PC-9 (cell line): ENCODE data around the gene NOX3. TPM values are rescaled to one million over a fixed set of nuclear protein-coding genes. Genes with fewer than 3 reads are reported as not detected.
"Not testable (repeated sequence)": the region's sequence is repeated elsewhere in the genome, so short reads cannot be mapped to it uniquely, and the experiment has no call there.

Source experiments
- BruUV-seq: library from RNA; stranded (reverse); fragments of 400-500 nt; replicated peaks from 2 replicates; lab custom pipeline; 2021; lab: Mats Ljungman, UMichigan
- CTCF ChIA-PET: fragments of 300-600 bp; sonication (Branson Sonifier 250); formaldehyde crosslinking; loops from one replicate; lab custom pipeline; 2022; ENCODE audit warnings: antibody characterized with exemption; lab: Charles Lee
- POLR2A ChIA-PET: fragments of 300-600 bp; sonication (Branson Sonifier 250); formaldehyde crosslinking; loops from one replicate; lab custom pipeline; 2022; ENCODE audit warnings: antibody characterized with exemption; ENCODE audit not compliant: unreplicated experiment; lab: Charles Lee
- DNase-seq, 2 experiments: peaks; one replicate each; pipeline versions ENCODE4 v3.0.0 to v3.0.0-alpha.2; 2015 to 2022; ENCODE audit warnings: mixed read lengths in 1 of 2
- H2AFZ ChIP-seq: fragments of 200-600 bp; sonication (generic); 2 replicates; pipeline ENCODE4 v1.8.1; 2017; ENCODE audit warnings: antibody characterized with exemption
- H3F3A ChIP-seq: fragments of 200-600 bp; sonication (generic); 2 replicates; pipeline ENCODE4 v1.8.1; 2017; ENCODE audit warnings: antibody characterized with exemption, mild to moderate bottlenecking, low read depth; ENCODE audit not compliant: insufficient read depth
- H3K27ac ChIP-seq: fragments of 200-600 bp; sonication (generic); 2 replicates; pipeline ENCODE4 v1.6.1; 2016; ENCODE audit warnings: mixed run types
- H3K27me3 ChIP-seq: fragments of 200-600 bp; sonication (generic); 2 replicates; pipeline ENCODE4 v1.6.1; 2016; ENCODE audit warnings: low read depth, mixed run types; ENCODE audit not compliant: insufficient read depth
- H3K36me3 ChIP-seq: fragments of 200-600 bp; sonication (generic); 2 replicates; pipeline ENCODE4 v1.6.1; 2016; ENCODE audit warnings: low read depth, mixed run types
- H3K4me1 ChIP-seq: fragments of 200-600 bp; sonication (generic); replicated peaks from 2 replicates; pipeline ENCODE4 v1.6.1; 2016; ENCODE audit warnings: mixed run types; ENCODE audit not compliant: insufficient read depth
- H3K4me2 ChIP-seq: fragments of 200-600 bp; sonication (generic); 2 replicates; pipeline ENCODE4 v1.6.1; 2017; ENCODE audit warnings: mixed run types
- H3K4me3 ChIP-seq: fragments of 200-600 bp; sonication (generic); 2 replicates; pipeline ENCODE4 v1.6.1; 2016; ENCODE audit warnings: mixed run types
- H3K79me2 ChIP-seq: fragments of 200-600 bp; sonication (generic); 2 replicates; pipeline ENCODE4 v1.6.1; 2017; ENCODE audit warnings: low read depth, mixed run types
- H3K9me2 ChIP-seq: fragments of 200-600 bp; sonication (generic); 2 replicates; pipeline ENCODE4 v1.8.1; 2017; ENCODE audit warnings: mild to moderate bottlenecking; ENCODE audit not compliant: insufficient read depth
- H3K9me3 ChIP-seq: fragments of 200-600 bp; sonication (generic); 2 replicates; pipeline ENCODE4 v1.8.1; 2016; ENCODE audit warnings: low read depth; ENCODE audit not compliant: insufficient read depth
- H4K20me1 ChIP-seq: fragments of 200-600 bp; sonication (generic); 2 replicates; pipeline ENCODE4 v1.8.1; 2017; ENCODE audit not compliant: insufficient read depth
- CTCF ChIP-seq: fragments of 200-600 bp; sonication (generic); conservative IDR thresholded peaks from 2 replicates; pipeline ENCODE4 v1.6.1; 2017; ENCODE audit warnings: mixed run types, antibody characterized with exemption, mild to moderate bottlenecking, moderate library complexity
- EZH2 ChIP-seq: fragments of 200-600 bp; sonication (generic); IDR thresholded peaks from 2 replicates; pipeline ENCODE4 v1.8.0; 2017; ENCODE audit warnings: antibody characterized with exemption, low read depth
- intact Hi-C: fragments of 100-400 bp; cut with micrococcal nuclease; formaldehyde crosslinking; loops from one replicate; pipeline ENCODE4 v1.10.0; 2022; ENCODE audit not compliant: unreplicated experiment
- total RNA-seq: library from RNA; stranded (reverse); gene quantifications from 2 replicates; pipeline ENCODE4 v1.2.3, GENCODE V29; 2021

Gene NOX3
- total RNA-seq, 1 experiment from 2014 or later, result not detected

GRCh38 chr6:155472886-155473285, 17.2 kb upstream of the NOX3 start:
- Histone ChIP-seq H3K36me3 (no peaks in the 10 kb centered on the region), H3K4me1 (no peaks in the 10 kb centered on the region), H3K79me2 (no peaks in the 10 kb centered on the region), H3K27me3 (no peaks in the 10 kb centered on the region), H3K9me2 (no peaks in the 10 kb centered on the region), H2AFZ (no peak overlapping the region), H3K9me3 (peaks cover 9% of the 10 kb centered on the region; the same call in 1 of the 2 replicates), H3K4me2 (no peak overlapping the region), H3K4me3 (no peak overlapping the region), H3F3A (no peaks in the 10 kb centered on the region), H3K27ac (no peak overlapping the region), H4K20me1 (no peaks in the 10 kb centered on the region)
- ChIA-PET POLR2A (no interaction called here), CTCF (no interaction called here)
- BruUV-seq, result no TSS peak
- TF ChIP-seq CTCF (no peak), EZH2 (no peak)
- intact Hi-C loops, result no loop called here
- no peak for DNase-seq

DNA sequence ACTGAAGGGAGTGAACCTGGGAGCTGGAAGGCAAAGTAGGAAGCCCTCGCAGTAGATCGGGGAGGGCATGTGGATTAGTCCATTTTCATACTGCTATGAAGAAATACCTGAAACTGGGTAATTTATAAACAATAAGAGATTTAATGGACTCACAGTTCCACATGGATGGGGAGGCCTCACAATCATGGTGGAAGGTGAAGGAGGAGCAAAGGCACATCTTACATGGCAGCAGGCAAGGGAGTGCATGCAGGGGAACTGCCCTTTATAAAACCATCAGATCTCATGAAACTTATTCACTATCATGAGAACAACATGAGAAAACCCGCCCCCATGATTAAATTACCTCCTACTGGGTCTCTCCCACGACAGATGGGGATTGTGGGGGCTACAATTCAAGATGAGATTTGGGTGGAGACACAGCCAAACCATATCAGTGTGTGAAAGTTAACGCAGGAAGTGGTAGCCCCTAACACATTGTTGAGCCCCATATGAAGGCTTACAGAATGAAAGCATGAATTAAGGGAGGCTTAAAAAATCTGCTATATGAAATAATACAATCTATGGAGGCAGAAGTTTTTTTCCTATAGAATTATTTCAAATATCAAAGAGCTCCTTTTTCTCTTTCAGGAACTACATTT, 15.5 kb upstream of the NOX3 start:
- H3K4me3 ChIP-seq, H3K4me1 ChIP-seq, DNase-seq, H4K20me1 ChIP-seq, H3K36me3 ChIP-seq, POLR2A ChIA-PET, intact Hi-C loops, H2AFZ ChIP-seq, CTCF ChIA-PET, BruUV-seq, H3F3A ChIP-seq, H3K4me2 ChIP-seq, H3K9me3 ChIP-seq, H3K27ac ChIP-seq, H3K79me2 ChIP-seq, H3K27me3 ChIP-seq, H3K9me2 ChIP-seq: not testable (repeated sequence)

- H3K4me2 ChIP-seq, CTCF ChIA-PET, H3K27ac ChIP-seq, DNase-seq, H3K4me1 ChIP-seq, H3F3A ChIP-seq, H3K36me3 ChIP-seq, H2AFZ ChIP-seq, POLR2A ChIA-PET, H3K79me2 ChIP-seq, H3K4me3 ChIP-seq, H3K9me3 ChIP-seq, intact Hi-C loops, BruUV-seq, H3K27me3 ChIP-seq, H4K20me1 ChIP-seq, H3K9me2 ChIP-seq: not testable (repeated sequence)
Measured at GRCh38 chr6:155468543-155468942, 12.9 kb upstream of the NOX3 start.

GRCh38 chr6:155466539-155466938, 10.9 kb upstream of the NOX3 start:
- Histone ChIP-seq H3K4me3 (no peak overlapping the region), H3K79me2 (no peaks in the 10 kb centered on the region), H2AFZ (no peak overlapping the region), H3F3A (no peaks in the 10 kb centered on the region), H3K4me2 (no peak overlapping the region), H4K20me1 (no peaks in the 10 kb centered on the region), H3K27ac (no peak overlapping the region), H3K9me3 (peaks cover 9% of the 10 kb centered on the region; the same call in 1 of the 2 replicates), H3K9me2 (no peaks in the 10 kb centered on the region), H3K27me3 (no peaks in the 10 kb centered on the region), H3K36me3 (no peaks in the 10 kb centered on the region), H3K4me1 (no peaks in the 10 kb centered on the region)
- TF ChIP-seq EZH2 (no peak), CTCF (no peak)
- POLR2A ChIA-PET, result no interaction called here
- DNase-seq, result no peak
- CTCF ChIA-PET, result no interaction called here
- intact Hi-C loops, result no loop called here
- BruUV-seq, result no TSS peak
